Measurements from ENCODE around the gene TEX22.

DNA sequence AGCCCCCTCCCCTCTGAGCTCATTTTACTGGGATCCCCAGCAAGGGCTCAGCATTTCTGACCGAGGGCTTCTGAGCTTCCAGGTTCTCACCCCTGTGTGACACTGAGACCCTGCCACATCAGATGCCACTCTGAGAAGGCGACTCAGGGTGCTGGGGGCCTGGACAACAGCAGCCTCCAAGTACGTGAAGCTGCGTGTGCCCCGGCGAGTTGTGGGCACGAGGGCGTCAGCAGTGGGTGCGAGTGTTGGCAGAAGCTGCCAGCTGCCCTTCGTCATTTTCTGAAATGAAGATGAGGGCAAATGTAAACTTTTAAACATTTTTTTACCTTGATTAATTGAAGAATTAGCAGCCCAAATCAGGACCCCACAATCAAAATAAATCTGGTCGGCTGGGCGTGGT is 32.7 kb upstream of the TEX22 start:
- TF ChIP-seq CTCF (IDR thresholded peaks at IDR 0.05 in 4 of 5, conservative IDR thresholded peaks at IDR 0.05 in 1 of 5) = no peak
- TF ChIP-seq POLR2A (IDR thresholded peaks at IDR 0.05) = no peak

Data from gastrocnemius medialis (tissue), 4 donors.